NT2/D1 (cell line): Measurements from ENCODE around the gene MAD1L1.

Experiments used
- DNase-seq: peaks from one replicate; pipeline ENCODE4 v3.0.0-alpha.2; 2011; ENCODE audit warnings: low read depth, low spot score
- H3K27me3 ChIP-seq: 2 replicates; pipeline ENCODE4 v1.6.0; 2011; ENCODE audit warnings: mild to moderate bottlenecking; ENCODE audit not compliant: insufficient read length, insufficient read depth
- H3K36me3 ChIP-seq: 2 replicates; pipeline ENCODE4 v1.6.1; 2011; ENCODE audit warnings: mild to moderate bottlenecking, low read length, mixed read lengths; ENCODE audit not compliant: insufficient read depth, insufficient read length
- H3K4me1 ChIP-seq: 2 replicates; pipeline ENCODE4 v1.5.1; 2011; ENCODE audit not compliant: insufficient read depth, insufficient read length
- H3K4me3 ChIP-seq: 2 replicates; pipeline ENCODE4 v1.5.1; 2011; ENCODE audit warnings: low read depth; ENCODE audit not compliant: insufficient read length
- H3K9ac ChIP-seq: 2 replicates; pipeline ENCODE4 v1.6.0; 2011; ENCODE audit warnings: low read depth; ENCODE audit not compliant: insufficient read length
- H3K9me3 ChIP-seq: 2 replicates; pipeline ENCODE4 v1.5.1; 2011; ENCODE audit warnings: mild to moderate bottlenecking, low read length; ENCODE audit not compliant: insufficient read depth
- SUZ12 ChIP-seq: IDR thresholded peaks from 2 replicates; pipeline ENCODE4 v1.6.1; 2011; ENCODE audit not compliant: insufficient read length, insufficient read depth; ENCODE audit errors: extremely low read depth
- YY1 ChIP-seq: IDR thresholded peaks from 2 replicates; pipeline ENCODE4 v1.6.1; 2011; ENCODE audit not compliant: insufficient read length, insufficient read depth
- ZNF274 ChIP-seq: IDR thresholded peaks from 2 replicates; pipeline ENCODE4 v1.6.1; 2011; ENCODE audit warnings: mild to moderate bottlenecking, low read depth, low read length

The MAD1L1 gene

GRCh38 chr7:2175091-2175490 lies 57.7 kb downstream of the MAD1L1 start:
- no peak for DNase-seq
- Histone ChIP-seq H3K9ac (no peak overlapping the region), H3K4me1 (peaks cover 13% of the 10 kb centered on the region), H3K9me3 (no peaks in the 10 kb centered on the region), H3K4me3 (no peak overlapping the region), H3K36me3 (peaks cover 60% of the 10 kb centered on the region), H3K27me3 (no peaks in the 10 kb centered on the region)
- TF ChIP-seq ZNF274, result no peak
- TF ChIP-seq YY1, result no peak
- TF ChIP-seq SUZ12, result no peak

DNA sequence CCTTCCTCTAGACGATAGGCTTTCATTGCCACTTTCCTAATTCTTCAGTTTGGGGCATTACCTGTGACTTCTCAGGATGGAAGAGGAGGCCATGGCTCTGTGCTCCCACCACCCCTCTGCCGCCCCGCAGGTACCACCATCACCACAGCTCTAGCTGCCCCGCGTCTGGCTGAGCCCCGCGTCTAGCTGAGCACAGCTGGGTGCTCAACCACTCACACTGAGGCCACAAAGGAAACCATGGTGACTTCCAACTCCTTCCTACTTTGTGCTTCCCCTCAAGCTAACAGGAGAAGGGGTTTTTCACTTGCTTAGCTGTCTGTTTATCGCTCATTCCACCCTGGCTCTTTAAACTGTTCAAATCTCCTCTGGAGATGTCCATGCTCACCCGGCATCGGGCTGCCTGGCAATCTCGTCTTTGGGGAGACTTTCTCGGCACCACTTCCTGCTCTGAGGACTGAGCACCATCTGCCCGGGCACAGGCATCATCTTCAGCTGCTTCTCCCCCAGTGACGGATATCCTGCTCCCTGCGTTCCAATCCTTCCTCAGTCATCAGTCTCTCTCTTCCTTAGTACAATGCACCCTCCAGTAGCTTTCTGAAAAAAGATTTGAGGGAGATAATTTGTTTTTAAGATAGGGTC lies 59.4 kb downstream of the MAD1L1 start:
- H3K9ac ChIP-seq, result no peak overlapping the region
- DNase-seq, result no peak

DNA sequence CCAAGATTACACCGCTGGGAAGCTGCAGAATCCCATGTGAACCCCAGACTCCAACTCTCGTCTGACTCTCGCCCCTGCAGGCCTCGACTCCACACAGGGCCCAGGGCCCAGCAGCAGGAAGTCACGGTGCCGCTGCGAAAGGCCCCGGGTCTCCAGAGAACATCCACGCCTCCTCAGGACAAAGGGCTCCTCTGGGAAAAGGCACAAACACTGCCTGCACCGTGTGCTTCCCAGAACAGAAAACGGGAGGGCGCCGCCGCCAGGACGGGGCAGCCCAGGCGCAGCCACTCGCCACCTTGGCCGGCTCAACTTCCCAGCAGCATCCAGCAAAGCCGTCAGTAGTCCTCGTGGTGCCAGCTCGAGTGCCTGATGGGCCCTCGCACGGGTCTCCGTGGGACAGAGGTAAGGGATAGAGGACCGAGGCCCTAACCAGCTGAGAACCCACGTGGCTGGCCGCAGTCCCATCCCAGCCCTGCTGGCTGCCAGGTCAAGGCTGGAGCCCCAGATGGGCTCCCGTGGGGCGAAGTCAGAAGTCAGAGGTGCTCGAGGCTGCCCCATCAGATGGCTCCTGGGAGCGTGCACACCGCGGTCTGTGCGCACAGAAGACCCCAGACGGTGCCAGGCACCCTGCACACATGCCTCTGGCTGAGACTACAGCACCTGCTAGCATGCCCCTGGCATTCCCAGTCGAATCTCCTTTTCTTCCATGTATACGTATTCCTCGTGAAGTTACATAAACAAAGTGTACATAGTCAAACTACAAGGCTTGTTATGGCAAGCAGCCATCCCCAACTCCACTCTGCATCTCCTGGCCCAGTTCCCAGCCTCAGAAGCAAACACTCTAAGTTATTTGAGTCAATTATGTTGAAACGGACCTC lies 60.2 kb downstream of the MAD1L1 start:
- peaks cover 13% of the 10 kb centered on the region for H3K4me1 ChIP-seq
- H3K9me3 ChIP-seq, result no peaks in the 10 kb centered on the region
- H3K9ac ChIP-seq, result no peak overlapping the region
- DNase-seq, result no peak
- no peak overlapping the region for H3K4me3 ChIP-seq
- TF ChIP-seq ZNF274 (no peak), YY1 (no peak), SUZ12 (no peak)
- no peaks in the 10 kb centered on the region for H3K27me3 ChIP-seq
- H3K36me3 ChIP-seq, result peaks cover 61% of the 10 kb centered on the region

More for the DNA sequence above, 59.4 kb downstream of the MAD1L1 start:
- Histone ChIP-seq H3K4me1 (peaks cover 13% of the 10 kb centered on the region), H3K36me3 (peaks cover 67% of the 10 kb centered on the region), H3K27me3 (no peaks in the 10 kb centered on the region), H3K9me3 (no peaks in the 10 kb centered on the region), H3K4me3 (no peak overlapping the region)
- TF ChIP-seq SUZ12 (no peak), YY1 (no peak), ZNF274 (no peak)

DNA sequence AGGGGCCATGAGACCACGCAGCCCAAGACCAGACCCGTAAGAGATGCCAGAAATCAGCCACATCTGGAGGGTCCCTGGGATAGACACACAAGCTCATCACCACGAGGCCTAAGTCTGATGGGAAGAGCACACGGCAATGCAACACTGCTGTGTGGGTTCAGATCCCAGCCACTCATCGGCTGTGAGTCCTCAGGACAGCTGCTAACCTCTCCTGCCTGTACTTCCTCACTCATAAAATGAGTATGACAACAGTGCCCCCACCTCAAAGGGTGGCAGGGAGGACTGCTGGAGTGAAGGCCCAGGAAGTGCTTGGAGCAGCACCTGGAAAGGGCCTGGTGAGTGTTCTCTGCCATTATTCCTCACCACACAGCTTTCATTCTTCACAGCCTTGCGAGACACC lies 60.9 kb downstream of the MAD1L1 start:
- TF ChIP-seq YY1 (no peak), ZNF274 (no peak), SUZ12 (no peak)
- Histone ChIP-seq H3K4me3 (no peak overlapping the region), H3K9me3 (no peaks in the 10 kb centered on the region), H3K27me3 (no peaks in the 10 kb centered on the region), H3K4me1 (peaks cover 15% of the 10 kb centered on the region), H3K36me3 (peaks cover 62% of the 10 kb centered on the region), H3K9ac (no peak overlapping the region)
- DNase-seq, result no peak

GRCh38 chr7:2170576-2171521 lies 61.9 kb downstream of the MAD1L1 start:
- no peaks in the 10 kb centered on the region for H3K9me3 ChIP-seq
- peaks cover 15% of the 10 kb centered on the region for H3K4me1 ChIP-seq
- H3K27me3 ChIP-seq, result no peaks in the 10 kb centered on the region
- TF ChIP-seq ZNF274, result no peak
- peaks cover 70% of the 10 kb centered on the region for H3K36me3 ChIP-seq
- DNase-seq, result no peak
- peak overlapping the region; percentile 12 for H3K9ac ChIP-seq
- no peak overlapping the region for H3K4me3 ChIP-seq

- no peak for DNase-seq
- peak overlapping the region; percentile 12 for H3K9ac ChIP-seq
Observed at GRCh38 chr7:2169923-2170575, 62.7 kb downstream of the MAD1L1 start.

More at GRCh38 chr7:2169923-2170575, 62.7 kb downstream of the MAD1L1 start:
- H3K36me3 ChIP-seq, result peaks cover 78% of the 10 kb centered on the region
- no peak overlapping the region for H3K4me3 ChIP-seq
- H3K27me3 ChIP-seq, result no peaks in the 10 kb centered on the region
- H3K9me3 ChIP-seq, result no peaks in the 10 kb centered on the region
- H3K4me1 ChIP-seq, result peaks cover 19% of the 10 kb centered on the region
- TF ChIP-seq SUZ12, result no peak
- TF ChIP-seq YY1, result no peak
- TF ChIP-seq ZNF274, result no peak
